ENCODE measurements around the gene MIA.

The MIA gene

GRCh38 chr19:40802300-40803169 is 27.2 kb downstream of the MIA start:
- no peak for TF ChIP-seq CTCF (conservative IDR thresholded peaks at IDR 0.05; ENCODE audit: low read length)
- H3K4me3 ChIP-seq (ENCODE audit: low read length): peak overlapping the region; percentile 44
- DNase-seq (ENCODE audit: low read depth): no peak

GRCh38 chr19:40803170-40803856 is 28.0 kb downstream of the MIA start:
- peak overlapping the region; percentile 39 for H3K4me3 ChIP-seq (ENCODE audit: low read length)
- no peak for DNase-seq (ENCODE audit: low read depth)
- no peak for TF ChIP-seq CTCF (conservative IDR thresholded peaks at IDR 0.05; ENCODE audit: low read length)

GRCh38 chr19:40803857-40804782 is 28.8 kb downstream of the MIA start:
- no peak for TF ChIP-seq CTCF (conservative IDR thresholded peaks at IDR 0.05; ENCODE audit: low read length)
- no peak for DNase-seq (ENCODE audit: low read depth)
- H3K4me3 ChIP-seq (ENCODE audit: low read length): no peak overlapping the region

GRCh38 chr19:40804783-40805242 is 29.5 kb downstream of the MIA start:
- H3K4me3 ChIP-seq (ENCODE audit: low read length): no peak overlapping the region
- no peak for DNase-seq (ENCODE audit: low read depth)
- TF ChIP-seq CTCF (conservative IDR thresholded peaks at IDR 0.05; ENCODE audit: low read length): 0 out of 2 replicates have a peak, but pooled peaks have one; percentile 18

- DNase-seq (ENCODE audit: low read depth): no peak
- no peak for TF ChIP-seq CTCF (conservative IDR thresholded peaks at IDR 0.05; ENCODE audit: low read length)
- H3K4me3 ChIP-seq (ENCODE audit: low read length): no peak overlapping the region
Observed at GRCh38 chr19:40805258-40805868, 30.0 kb downstream of the MIA start.

- peak overlapping the region; percentile 9 for H3K4me3 ChIP-seq (ENCODE audit: low read length)
- peak; percentile 93 for DNase-seq (ENCODE audit: low read depth)
- TF ChIP-seq CTCF (conservative IDR thresholded peaks at IDR 0.05; ENCODE audit: low read length): peak; percentile 80
Observed at GRCh38 chr19:40806423-40807146, 31.3 kb downstream of the MIA start.

Data from AG10803 (cell line).